Heart left ventricle (tissue), 16 donors: ENCODE measurements around the gene LRMDA. TPM values are rescaled to one million over a fixed set of nuclear protein-coding genes. Genes with fewer than 3 reads are reported as not detected.

Experiments
- ATAC-seq, 4 donors: fragments of 200-7000 bp; cut with Tn5 transposase; one replicate each; pipeline ENCODE4 v1.9.1; 2020 to 2022; ENCODE audit warnings: moderate library complexity in 4 of 4, mild to moderate bottlenecking in 3 of 4, moderate number of reproducible peaks in 1 of 4
- DNase-seq, 5 donors: peaks; one replicate each; pipeline ENCODE4 v3.0.0-alpha.2; 2020
- H3K27ac ChIP-seq, 12 donors: fragments of 200-600 bp; sonication (generic) in 4 of 12; one replicate each; pipeline versions ENCODE4 v1.5.0 to v1.8.0; 2016 to 2022; ENCODE audit warnings: mild to moderate bottlenecking in 2 of 12
- H3K27me3 ChIP-seq, 9 donors: fragments of 200-600 bp; sonication (generic) in 2 of 9; one replicate each; pipeline versions ENCODE4 v1.5.1 to v1.8.0; 2016 to 2022; ENCODE audit warnings: mild to moderate bottlenecking in 3 of 9
- H3K36me3 ChIP-seq, 9 donors: fragments of 200-600 bp; sonication (generic) in 2 of 9; one replicate each; pipeline versions ENCODE4 v1.5.0 to v1.8.0; 2018 to 2022; ENCODE audit warnings: mild to moderate bottlenecking in 2 of 9
- H3K4me1 ChIP-seq, 12 donors: fragments of 200-600 bp; sonication (generic) in 4 of 12; one replicate each; pipeline versions ENCODE4 v1.5.0 to v1.8.0; 2016 to 2022; ENCODE audit warnings: mild to moderate bottlenecking in 3 of 12
- H3K4me3 ChIP-seq, 12 donors: fragments of 200-600 bp; sonication (generic) in 4 of 12; one replicate each; pipeline versions ENCODE4 v1.5.0 to v1.8.0; 2017 to 2022; ENCODE audit warnings: mild to moderate bottlenecking in 9 of 12, moderate library complexity in 4 of 12
- H3K9me3 ChIP-seq, 12 donors: fragments of 200-600 bp; sonication (generic) in 4 of 12; one replicate each; pipeline versions ENCODE4 v1.5.0 to v1.8.0; 2016 to 2022; ENCODE audit warnings: mild to moderate bottlenecking in 1 of 12
- CTCF ChIP-seq, 12 donors: fragments of 200-600 bp; sonication (generic) in 4 of 12; IDR thresholded peaks; one replicate each; pipeline versions ENCODE4 v1.5.0 to v1.8.0; 2018 to 2022; ENCODE audit warnings: antibody characterized with exemption in 12 of 12, mild to moderate bottlenecking in 5 of 12
- POLR2A ChIP-seq, 2 donors: fragments of 450-650 bp; IDR thresholded peaks; one replicate each; pipeline ENCODE4 v1.6.1; 2017; ENCODE audit warnings: antibody characterized with exemption in 2 of 2, mild to moderate bottlenecking in 2 of 2, moderate library complexity in 2 of 2
- WGBS, 4 donors: extraction: QIAGEN DNeasy Blood & Tissue Kit in 2 of 4; methylation state at CpG; one replicate each; pipeline versions ENCODE4 v1.1.5 to v1.1.7; 2013 to 2018; 5-methylcytosine and 5-hydroxymethylcytosine counted together
- intact Hi-C, 10 donors: fragments of 100-400 bp; cut with DNase I; formaldehyde crosslinking; loops; one replicate each; pipeline versions ENCODE4 v1.11.1 to v1.14.2; 2022
- polyA plus RNA-seq, 2 donors: library from polyadenylated mRNA; stranded (reverse); fragments of 200-250 nt; gene quantifications; one replicate each; pipeline ENCODE4 v1.2.3, GENCODE V29; 2013
- total RNA-seq, 9 donors: library from RNA; depleted of rRNA in 2 of 9; stranded (reverse); fragments of >200 nt in 2 of 9; fragmentation: NEBNext Ultra II Directional in 3 of 9; extraction: Animal tissue kit (Norgen Biotek cat#: 25700) in 3 of 9; gene quantifications; one replicate each; pipeline versions ENCODE4 v1.1.0 to v1.2.4, GENCODE V29; 2016 to 2023
- donor health status: ischemic (EF 13 %, LVEDD 7.1; RV severe dilation, severe dysfunction).
- donor health status: healthy with polysubstance abuse.
- donor health status: DM: no; HTN: yes; CAD: no.
- donor health status: DM: no; HTN: no; CAD: no.
- donor health status: ischemic (EF 25% LVEDD 6.9; RV normal size, moderate dysfunction).
- donor health status: ischemic (EF 25% LVEDD 5.7; RV mildly dilated, moderate dysfunction).
- donor health status: healthy.
- donor health status: DM: yes; HTN: yes; CAD: no.
- donor health status: ischemic (EF 35%, LVEDD 5.7; RV mildly dilated, moderate dysfunction).
- donor health status: nonischemic (EF 11% LVEDD 7.7; RV severe dilation, severe dysfunction).
- donor health status: DM: yes; HTN: yes; CAD: no.
- donor health status: PGD.
- donor health status: ischemic (EF 29% LVEDD 5.4; RV normal size, mild dysfunction).
- donor health status: nonischemic (EF 23%, LVEDD 6.1; RV moderate dilation, normal function).

Gene LRMDA
- total and polyA plus RNA-seq, 11 donors = 2.4 to 34.4 (median 14.9) TPM

GRCh38 chr10:75880031-75880775 is 448.8 kb downstream of the LRMDA start:
- Histone ChIP-seq H3K4me3 (no peak overlapping the region), H3K9me3 (no peaks in the 10 kb centered on the region), H3K27me3 (no peaks in the 10 kb centered on the region), H3K36me3 (no peaks in the 10 kb centered on the region), H3K27ac (no peak overlapping the region), H3K4me1 (no peaks in the 10 kb centered on the region)
- TF ChIP-seq POLR2A (IDR thresholded peaks at IDR 0.05) = no peak
- TF ChIP-seq CTCF (IDR thresholded peaks at IDR 0.05) = no peak
- no peak for DNase-seq
- WGBS, 4 donors = 52 to 66% (median 62%) methylated on average over 4 of the region's 4 CpGs
- intact Hi-C loops = no loop called here
- ATAC-seq = no peak

GRCh38 chr10:75883081-75884072 is 452.0 kb downstream of the LRMDA start:
- DNase-seq (no peak), ATAC-seq (no peak)
- WGBS, 4 donors = 85 to 89% (median 88%) methylated on average over 9 of the region's 9 CpGs
- no peaks in the 10 kb centered on the region for H3K9me3 ChIP-seq
- H3K27me3 ChIP-seq = no peaks in the 10 kb centered on the region
- TF ChIP-seq POLR2A (IDR thresholded peaks at IDR 0.05) (no peak), CTCF (IDR thresholded peaks at IDR 0.05) (no peak)
- no peak overlapping the region for H3K27ac ChIP-seq
- intact Hi-C loops = no loop called here
- no peaks in the 10 kb centered on the region for H3K36me3 ChIP-seq
- no peak overlapping the region for H3K4me3 ChIP-seq
- no peaks in the 10 kb centered on the region for H3K4me1 ChIP-seq

- ATAC-seq (no peak), DNase-seq (no peak)
- 91 to 98% (median 96%) methylated on average over 5 of the region's 5 CpGs for WGBS, 4 donors
- no peak overlapping the region for H3K4me3 ChIP-seq
- no peak overlapping the region for H3K27ac ChIP-seq
- H3K27me3 ChIP-seq = no peaks in the 10 kb centered on the region
- H3K4me1 ChIP-seq = no peaks in the 10 kb centered on the region
- no peaks in the 10 kb centered on the region for H3K9me3 ChIP-seq
- TF ChIP-seq CTCF (IDR thresholded peaks at IDR 0.05) (no peak), POLR2A (IDR thresholded peaks at IDR 0.05) (no peak)
- H3K36me3 ChIP-seq = no peaks in the 10 kb centered on the region
- intact Hi-C loops = no loop called here
These were observed 453.4 kb downstream of the LRMDA start for GRCh38 chr10:75884808-75885207.

GRCh38 chr10:75887369-75887768 is 455.9 kb downstream of the LRMDA start:
- no peak overlapping the region for H3K4me3 ChIP-seq
- no peaks in the 10 kb centered on the region for H3K4me1 ChIP-seq
- WGBS, 4 donors = 95 to 99% (median 97%) methylated on average over 2 of the region's 2 CpGs
- no peak for ATAC-seq
- no peaks in the 10 kb centered on the region for H3K9me3 ChIP-seq
- H3K27me3 ChIP-seq = no peaks in the 10 kb centered on the region
- intact Hi-C loops = no loop called here
- no peak for DNase-seq
- H3K36me3 ChIP-seq = no peaks in the 10 kb centered on the region
- TF ChIP-seq POLR2A (IDR thresholded peaks at IDR 0.05) = no peak
- no peak for TF ChIP-seq CTCF (IDR thresholded peaks at IDR 0.05)
- no peak overlapping the region for H3K27ac ChIP-seq
